Endothelial cell of hepatic sinusoid (primary cell): ENCODE results near the gene PRR29.

Experiments used
- in situ Hi-C: cut with HindIII; loops from 2 replicates; pipeline ENCODE4 v1.10.0; 2017; ENCODE audit warnings: low sequenced_read_pairs

The PRR29 gene

DNA sequence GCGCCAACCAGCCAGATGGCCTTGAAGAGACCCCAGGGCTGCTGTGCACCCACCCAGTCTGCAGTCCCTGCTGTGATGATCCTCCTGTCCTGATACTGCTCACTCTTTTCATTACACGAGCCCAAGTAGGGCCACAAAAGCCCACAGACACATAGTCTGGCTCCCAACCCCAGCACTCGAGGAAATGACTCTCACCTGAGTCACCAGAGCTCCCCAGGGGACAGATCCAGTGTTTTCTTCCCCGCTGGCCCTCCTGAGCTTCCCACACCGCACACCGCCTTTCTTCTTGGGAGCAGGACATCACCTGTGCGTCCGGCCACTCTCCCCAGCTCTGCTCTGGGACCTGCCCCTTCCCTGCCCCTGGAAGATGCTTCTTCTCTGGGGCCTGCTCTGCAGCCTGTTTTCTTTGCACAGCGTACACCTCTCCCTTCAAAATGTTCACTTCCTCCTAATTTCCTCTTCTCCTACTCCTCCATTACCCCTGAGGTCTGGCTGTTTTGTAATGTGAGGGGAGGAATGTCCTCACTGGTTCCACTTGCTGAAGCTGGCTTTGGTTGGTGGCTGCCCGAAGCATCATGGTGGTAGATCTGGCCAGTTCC is 23.5 kb upstream of the PRR29 start:
- in situ Hi-C loops, result no loop called here

GRCh38 chr17:63975541-63976092 is 22.5 kb upstream of the PRR29 start:
- in situ Hi-C loops, result no loop called here

DNA sequence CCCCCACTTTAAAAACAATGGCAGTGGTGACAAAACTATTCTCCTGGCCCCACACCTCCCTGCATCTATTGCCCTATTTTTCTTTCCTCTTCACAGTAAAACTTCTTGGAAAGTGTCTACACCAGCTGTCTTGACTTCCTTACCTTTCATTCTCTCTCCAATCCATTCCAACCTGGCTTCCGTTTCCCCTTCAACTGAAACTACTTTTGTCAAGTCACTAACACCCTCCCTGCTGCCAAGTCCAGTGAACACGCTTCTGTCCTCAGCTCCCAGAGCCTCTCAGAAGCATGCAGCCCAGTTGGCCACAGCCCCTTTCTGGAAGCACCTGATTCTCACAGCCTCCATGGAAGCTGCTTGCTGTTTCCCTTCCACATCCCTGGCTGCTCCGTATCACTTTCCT is 21.4 kb upstream of the PRR29 start:
- in situ Hi-C loops, result no loop called here

DNA sequence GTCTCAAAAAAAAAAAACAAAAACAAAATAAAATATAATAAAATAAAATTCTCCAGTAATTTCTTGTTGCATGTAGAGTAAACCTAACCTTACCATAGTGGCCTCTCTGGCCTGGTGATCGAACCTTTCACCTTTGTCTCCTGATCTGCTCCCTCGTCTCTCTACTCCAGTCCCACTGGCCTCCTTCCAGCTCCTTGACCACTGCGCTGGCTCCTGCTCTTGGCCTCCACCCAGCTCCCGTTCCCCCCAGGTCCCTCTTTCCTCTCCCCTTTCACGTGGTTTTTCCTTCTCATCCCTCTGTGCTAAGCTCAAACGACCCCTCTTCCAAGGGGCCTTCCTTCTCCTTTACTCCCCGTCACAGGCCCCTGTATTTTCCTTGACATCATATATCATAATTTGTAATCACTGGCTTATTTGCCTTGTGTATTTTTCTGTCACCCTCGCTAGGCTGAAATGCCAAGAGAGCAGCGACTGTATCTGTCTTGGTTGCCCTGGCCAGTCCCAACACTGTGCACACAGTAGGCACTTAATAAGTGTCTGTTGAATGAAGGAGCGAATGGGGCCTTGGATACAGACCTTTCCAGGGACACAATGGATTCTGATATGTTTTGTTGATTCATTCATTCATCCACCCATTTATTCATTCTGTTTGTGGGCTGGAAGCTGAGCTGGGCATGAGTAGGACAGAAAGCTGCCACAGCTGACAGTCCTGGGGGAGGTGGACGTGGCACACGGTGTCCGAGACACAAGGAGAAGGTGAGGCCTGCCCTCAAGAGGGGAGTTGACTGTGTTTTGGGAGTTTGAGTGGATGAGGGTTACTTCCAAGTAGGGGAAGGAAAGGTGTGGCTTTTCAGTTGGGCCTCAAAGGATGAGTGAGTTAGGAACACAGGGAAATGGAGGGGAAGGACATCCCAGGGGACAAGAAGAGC is 19.6 kb upstream of the PRR29 start:
- in situ Hi-C loops, result no loop called here

DNA sequence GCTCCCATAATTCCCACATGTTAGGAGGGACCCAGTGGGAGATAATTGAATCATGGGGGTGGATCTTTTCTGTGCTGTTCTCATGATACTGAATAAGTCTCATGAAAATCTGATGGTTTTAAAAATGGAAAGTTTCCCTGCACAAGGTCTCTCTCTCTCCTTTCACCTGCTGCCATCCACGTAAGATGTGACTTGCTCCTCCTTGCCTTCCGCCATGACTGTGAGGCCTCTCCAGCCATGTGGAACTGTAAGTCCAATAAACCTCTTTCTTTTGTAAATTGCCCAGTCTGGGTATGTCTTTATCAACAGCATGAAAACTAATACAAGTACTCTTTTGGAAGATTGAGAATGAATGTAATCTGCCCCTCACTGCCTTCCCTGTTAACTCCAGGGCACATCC is 15.5 kb upstream of the PRR29 start:
- in situ Hi-C loops, result loop anchor here (5.0 kb wide), 1 partner anchor 55 kb away; no protein-coding TSS in a partner anchor

GRCh38 chr17:63983320-63983719 is 14.8 kb upstream of the PRR29 start:
- in situ Hi-C loops, result loop anchor here (5.0 kb wide), 1 partner anchor 54 kb away; no protein-coding TSS in a partner anchor

DNA sequence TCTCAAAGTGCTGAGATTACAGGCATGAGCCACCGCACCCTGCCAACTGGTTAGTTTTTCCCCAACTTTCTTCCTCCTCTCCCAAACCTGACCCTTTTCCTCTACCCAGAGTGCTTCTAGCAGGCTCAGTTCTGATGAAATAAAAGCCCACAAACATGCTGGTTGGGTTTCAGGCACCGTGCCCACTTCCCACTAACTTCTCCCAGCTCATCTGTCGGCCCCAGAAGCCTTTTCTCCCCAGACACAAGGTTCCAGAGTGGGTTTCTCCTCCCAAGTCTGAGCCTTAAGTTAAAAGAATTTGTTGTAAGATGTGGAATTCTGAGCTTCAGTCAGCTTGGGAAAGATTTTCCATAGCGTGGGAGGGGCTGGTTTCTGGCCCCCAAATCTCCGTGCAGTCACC is 13.9 kb upstream of the PRR29 start:
- in situ Hi-C loops, result loop anchor here (5.0 kb wide), 1 partner anchor 53 kb away; no protein-coding TSS in a partner anchor

DNA sequence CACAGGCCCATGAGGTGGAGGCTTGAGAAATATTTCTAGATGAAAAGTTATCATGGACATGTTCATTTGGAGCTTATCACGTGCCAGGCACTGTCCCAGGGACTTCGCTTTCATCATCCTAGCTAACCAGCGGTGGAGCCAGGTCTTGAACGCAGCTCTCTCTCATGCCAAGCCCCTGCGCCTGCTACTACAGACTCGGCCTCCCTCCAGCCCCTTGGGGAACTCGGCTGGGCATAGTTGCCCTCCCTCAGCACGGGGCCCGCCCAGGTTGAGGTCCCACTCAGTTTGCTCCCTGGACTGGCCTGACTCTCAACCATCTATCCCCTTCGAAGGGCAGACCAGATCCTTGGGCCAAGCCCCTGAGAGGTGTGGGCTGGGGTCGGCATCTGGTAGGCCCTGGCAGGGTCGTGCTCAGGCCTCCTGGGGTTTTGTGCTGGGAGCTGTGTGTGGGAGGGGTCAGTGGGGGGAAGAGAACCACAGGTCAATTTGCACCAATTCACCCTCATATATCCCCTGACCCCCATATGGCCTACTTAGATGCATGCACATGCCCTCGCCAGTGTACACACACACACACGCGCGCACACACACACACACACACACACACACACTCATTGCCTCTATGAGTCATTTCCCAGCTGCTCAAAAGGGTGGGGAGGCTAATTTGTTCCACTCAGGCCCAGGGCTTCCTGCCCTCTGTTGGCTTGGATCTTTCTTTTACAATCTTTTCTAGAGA is 13.3 kb upstream of the PRR29 start:
- in situ Hi-C loops, result loop anchor here (5.0 kb wide), 1 partner anchor 52 kb away; no protein-coding TSS in a partner anchor

GRCh38 chr17:63985387-63986140 is 12.6 kb upstream of the PRR29 start:
- in situ Hi-C loops, result no loop called here

GRCh38 chr17:63986821-63987220 is 11.3 kb upstream of the PRR29 start:
- in situ Hi-C loops, result no loop called here

- in situ Hi-C loops, result no loop called here
These were observed 10.7 kb upstream of the PRR29 start for GRCh38 chr17:63987221-63988126.

DNA sequence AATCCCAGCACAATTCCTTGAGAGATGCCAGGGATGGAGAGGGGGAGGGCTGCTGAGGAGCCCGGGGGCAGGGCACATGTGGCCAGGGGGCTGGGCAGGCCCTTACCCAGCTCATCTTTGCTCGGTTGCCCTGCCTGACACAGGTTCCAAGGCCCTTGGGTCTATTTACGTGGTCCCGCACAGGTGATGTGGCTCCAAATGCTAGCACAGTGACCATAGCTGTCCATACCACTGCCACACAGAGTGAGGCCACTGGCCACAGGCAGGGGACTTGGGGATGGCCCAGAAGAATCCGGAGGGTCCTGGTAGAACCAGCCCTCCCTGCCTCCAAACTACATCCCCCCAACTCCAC is 10.0 kb upstream of the PRR29 start:
- in situ Hi-C loops, result no loop called here

DNA sequence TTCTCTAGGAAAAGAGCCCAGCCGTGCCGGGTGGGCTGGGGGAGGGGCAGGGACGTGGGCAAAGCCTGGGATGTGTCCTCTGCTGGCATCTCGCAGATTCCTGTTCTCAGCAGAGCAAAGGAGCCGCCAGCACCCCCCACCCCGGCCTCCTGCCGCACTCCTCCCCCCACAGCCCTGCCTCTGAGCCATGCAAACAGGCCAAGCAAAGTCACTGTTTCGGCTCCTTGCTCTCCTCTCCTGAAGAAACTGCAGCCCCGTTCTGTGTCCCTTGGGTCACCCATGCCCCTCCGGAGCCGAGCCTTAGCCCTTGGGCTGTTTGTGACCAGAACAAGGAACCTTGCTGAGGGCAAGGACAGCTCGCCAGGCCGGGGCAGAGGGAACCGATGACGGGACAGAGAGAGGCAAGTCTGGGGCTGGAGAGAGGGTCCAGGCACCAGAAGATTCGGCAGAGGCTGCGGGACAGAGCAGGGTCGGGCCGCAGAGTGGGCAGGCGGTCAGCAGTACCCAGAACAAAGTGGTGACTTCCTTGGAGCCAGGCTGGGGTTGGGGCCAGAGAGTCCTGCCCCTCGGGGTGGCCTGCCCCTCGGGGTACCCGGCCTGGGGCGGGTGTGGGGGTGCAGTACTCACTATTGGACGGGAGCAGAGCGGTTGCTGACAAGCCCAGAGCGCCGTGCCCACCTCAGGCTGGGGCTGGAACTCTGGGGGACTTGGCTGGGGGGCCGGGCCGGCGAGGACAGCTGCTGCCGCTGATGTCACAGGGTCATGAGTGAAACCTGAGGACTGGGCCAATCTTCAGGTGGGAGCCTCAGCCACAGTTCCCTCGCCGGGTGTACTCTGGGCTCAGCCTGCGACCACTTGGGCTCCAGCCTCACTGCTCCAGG is 9.2 kb upstream of the PRR29 start:
- in situ Hi-C loops, result no loop called here

- in situ Hi-C loops, result loop anchor here (5.0 kb wide), 1 partner anchor 62 kb away; no protein-coding TSS in a partner anchor
These were observed 8.4 kb upstream of the PRR29 start for GRCh38 chr17:63989622-63990345.

- in situ Hi-C loops, result loop anchor here (5.0 kb wide), 1 partner anchor 64 kb away; no protein-coding TSS in a partner anchor
These were observed 6.5 kb upstream of the PRR29 start for GRCh38 chr17:63991611-63992010.

GRCh38 chr17:63993368-63993985 is 4.7 kb upstream of the PRR29 start:
- in situ Hi-C loops, result loop anchor here (5.0 kb wide), 1 partner anchor 66 kb away; no protein-coding TSS in a partner anchor

DNA sequence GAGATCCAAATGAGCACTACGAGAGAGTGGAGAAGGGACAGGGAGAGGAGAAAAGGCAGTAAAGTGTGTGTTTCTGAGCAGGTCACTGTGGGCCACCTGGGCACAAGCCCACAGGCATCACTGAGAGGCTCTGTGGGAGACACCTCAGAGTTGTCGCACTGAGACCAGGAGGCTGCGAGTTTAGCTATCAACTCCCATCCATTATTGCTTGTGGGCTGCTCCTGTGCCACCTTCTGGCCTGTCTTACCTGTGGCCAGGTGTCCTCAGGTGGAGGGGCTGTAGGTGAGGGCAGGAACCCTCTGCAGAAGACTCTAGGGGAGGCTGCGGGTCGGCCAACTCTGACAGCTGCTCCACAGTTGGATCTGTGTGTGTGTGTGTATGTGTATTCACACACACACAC is 2.5 kb upstream of the PRR29 start:
- in situ Hi-C loops, result no loop called here
